T-helper 2 cell treated with Interferon-gamma antibody and Interleukin-4, amounts not matched to agents 100 ng/mL and 5 ng/mL, for 36 hours (primary cell): ENCODE results near the gene XIST. TPM values are rescaled to one million over a fixed set of nuclear protein-coding genes. Genes with fewer than 3 reads are reported as not detected.
"Not testable (repeated sequence)": the region's sequence is repeated elsewhere in the genome, so short reads cannot be mapped to it uniquely, and the experiment has no call there.

Experiments used
- intact Hi-C: fragments of 100-400 bp; cut with micrococcal nuclease; formaldehyde crosslinking; loops from one replicate; pipeline ENCODE4 v1.15.1; 2023
- total RNA-seq: library from RNA; stranded (reverse); gene quantifications from 2 replicates; pipeline ENCODE4 v1.2.3, GENCODE V29; 2022

XIST gene
- total RNA-seq, 1 donor from 2014 or later = not detected

DNA sequence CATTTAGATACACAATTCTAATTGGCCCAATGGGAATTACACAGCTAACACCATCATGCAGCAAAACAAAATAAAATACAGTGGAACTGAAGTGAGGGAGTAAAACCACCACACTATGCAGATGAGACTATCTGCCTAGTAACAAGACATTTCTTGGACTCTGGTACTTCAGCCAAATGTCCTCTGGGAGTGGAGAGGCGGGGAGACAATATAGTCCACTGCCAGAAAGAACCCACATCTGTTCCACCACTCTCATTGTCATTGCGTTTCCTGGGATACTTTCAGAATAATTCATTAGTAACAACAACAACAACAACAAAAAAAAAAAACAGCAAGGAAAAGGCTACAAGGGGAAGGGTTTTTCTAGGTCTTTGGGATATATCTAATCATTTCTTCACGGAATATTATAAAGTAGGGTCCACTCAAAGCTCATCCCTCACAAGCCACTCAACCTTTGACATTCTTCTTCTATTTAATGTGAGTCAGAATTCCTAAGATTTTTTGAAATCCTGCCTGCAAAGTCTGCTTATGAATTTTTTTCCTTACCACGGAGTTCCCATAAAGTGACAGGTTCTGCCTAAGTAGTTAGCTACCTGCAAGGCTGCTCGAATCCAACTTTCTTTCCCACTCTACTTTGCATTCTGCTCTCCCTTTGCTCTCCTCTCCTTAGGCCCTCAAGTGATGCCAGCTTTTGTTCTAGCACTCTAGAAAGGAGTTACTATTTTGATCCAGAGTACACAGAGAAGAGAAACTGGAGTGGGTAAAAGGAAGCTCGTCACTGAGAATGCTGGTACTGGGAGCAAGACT lies 34.9 kb downstream of the XIST start:
- intact Hi-C loops = no loop called here

DNA sequence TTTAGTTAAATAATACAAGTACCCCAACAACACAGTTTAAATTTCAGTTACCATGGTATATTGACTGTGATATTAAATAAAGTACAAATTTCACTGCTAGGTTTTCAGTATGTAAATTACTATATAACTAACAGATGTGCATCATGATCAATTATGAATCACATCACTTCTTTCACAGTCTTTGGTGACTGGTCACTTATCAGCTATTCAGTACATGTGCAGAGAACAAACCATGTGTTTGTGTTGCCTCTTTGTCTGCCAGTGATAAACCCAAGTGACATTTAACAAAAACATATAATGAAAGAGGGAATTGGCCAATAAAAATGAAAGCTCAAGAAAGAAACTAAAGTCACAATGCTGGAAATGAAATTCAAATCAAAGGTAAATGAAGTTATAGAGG lies 40.3 kb downstream of the XIST start:
- intact Hi-C loops = no loop called here

DNA sequence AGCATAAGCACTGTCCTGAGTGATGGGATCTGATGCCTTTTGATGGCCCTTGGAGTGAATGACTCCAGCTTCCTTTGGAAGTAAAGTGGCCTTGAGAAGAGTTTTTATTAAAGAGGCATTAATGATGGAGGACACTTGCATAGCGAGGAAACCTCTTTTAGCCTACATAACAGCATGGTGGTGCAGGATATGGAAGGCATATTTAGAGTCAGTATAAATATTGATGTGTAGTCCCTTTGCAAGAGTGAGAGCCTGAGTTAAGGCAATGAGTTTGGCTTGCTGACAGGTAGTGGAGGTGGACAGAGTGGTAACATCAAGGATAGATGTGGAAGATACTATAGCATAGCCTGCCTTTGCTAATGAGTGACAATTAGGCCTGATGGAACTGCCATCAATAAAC lies 48.4 kb downstream of the XIST start:
- intact Hi-C loops = not testable (repeated sequence)

- intact Hi-C loops = no loop called here
These were observed 52.6 kb downstream of the XIST start for GRCh38 chrX:73799888-73800287.

- intact Hi-C loops = not testable (repeated sequence)
These were observed 60.0 kb downstream of the XIST start for GRCh38 chrX:73792511-73792910.

DNA sequence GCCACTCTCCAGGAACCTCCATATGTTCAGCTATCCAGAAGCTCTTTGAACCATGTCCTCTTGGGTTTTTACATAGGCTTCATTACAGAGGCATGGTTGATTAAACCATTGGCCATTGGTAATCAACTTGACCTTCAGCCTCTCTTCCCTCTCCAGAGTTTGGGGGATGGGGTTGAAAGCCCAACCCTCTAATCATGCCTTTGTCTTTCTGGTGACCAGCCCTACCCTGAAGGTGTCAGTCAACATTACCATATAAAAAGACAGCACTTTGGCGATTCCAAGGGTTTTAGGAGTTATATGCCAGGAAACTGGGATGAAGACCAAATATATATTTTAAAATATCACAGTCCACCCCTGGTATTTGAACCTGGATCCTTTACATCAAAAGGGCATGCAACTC lies 67.0 kb downstream of the XIST start:
- intact Hi-C loops = no loop called here
